ENCODE results near the gene SRGAP1.

Gene SRGAP1

GRCh38 chr12:64091186-64091585 is 246.7 kb downstream of the SRGAP1 start:
- ChIA-PET CTCF (interaction anchor here (0.6 to 1.2 kb wide), 3 partner anchors 33 to 92 kb away, joined by 3 to 4 read pairs (median 3); no protein-coding TSS in a partner anchor), POLR2A (no interaction called here)
- no peak overlapping the region for H3K4me3 ChIP-seq (ENCODE audit: low read depth, low read length)

GRCh38 chr12:64092507-64093196 is 248.2 kb downstream of the SRGAP1 start:
- Histone ChIP-seq H3K36me3 (ENCODE audit: control insufficient read depth in 2 of 2, insufficient read depth in 1 of 2, low read length in 2 of 2) (no peaks in the 10 kb centered on the region), H3K4me1 (ENCODE audit: control insufficient read depth, insufficient read depth, low read length) (peaks cover 9% of the 10 kb centered on the region; the same call in 1 of the 2 replicates), H3K4me3 (ENCODE audit: low read depth, low read length) (no peak overlapping the region), H3K9me3 (ENCODE audit: control insufficient read depth, insufficient read depth, low read depth, low read length) (no peaks in the 10 kb centered on the region), H3K27ac (ENCODE audit: extremely low read depth, low read depth, low read length) (no peak overlapping the region)
- ChIA-PET POLR2A (no interaction called here), CTCF (interaction anchor here (0.7 kb wide), 1 partner anchor 1381 kb away, joined by 6 read pairs; no protein-coding TSS in a partner anchor)
- no peak for TF ChIP-seq ZNF654 (tag by site-specific recombination; IDR thresholded peaks at IDR 0.05; ENCODE audit: low read depth)
- TF ChIP-seq SCRT2 (tag by site-specific recombination; IDR thresholded peaks at IDR 0.05) = no peak
- no peak for TF ChIP-seq ZNF140 (tag by site-specific recombination; IDR thresholded peaks at IDR 0.05)
- TF ChIP-seq ZFHX2 (tag by site-specific recombination; conservative IDR thresholded peaks at IDR 0.05) = no peak
- TF ChIP-seq ZEB2 (tag by site-specific recombination; IDR thresholded peaks at IDR 0.05) = no peak
- no peak for TF ChIP-seq ZNF639 (tag by site-specific recombination; IDR thresholded peaks at IDR 0.05)
- no peak for TF ChIP-seq ZNF341 (tag by site-specific recombination; IDR thresholded peaks at IDR 0.05; ENCODE audit: low read depth)
- no peak for TF ChIP-seq ZNF350 (tag by site-specific recombination; IDR thresholded peaks at IDR 0.05)
- TF ChIP-seq ZBTB44 (tag by site-specific recombination; IDR thresholded peaks at IDR 0.05) = no peak
- no peak for TF ChIP-seq INSM2 (tag by site-specific recombination; IDR thresholded peaks at IDR 0.05)
- TF ChIP-seq ZSCAN18 (tag by site-specific recombination; IDR thresholded peaks at IDR 0.05) = no peak
- no peak for TF ChIP-seq ZNF10 (tag by site-specific recombination; IDR thresholded peaks at IDR 0.05)
- TF ChIP-seq ZBTB8A (tag by site-specific recombination; IDR thresholded peaks at IDR 0.05) = no peak
- TF ChIP-seq ZFP41 (tag by site-specific recombination; IDR thresholded peaks at IDR 0.05; ENCODE audit: borderline replicate concordance) = no peak
- no peak for TF ChIP-seq ZNF610 (tag by site-specific recombination; IDR thresholded peaks at IDR 0.05; ENCODE audit: borderline replicate concordance)
- TF ChIP-seq ZNF292 (tag by site-specific recombination; IDR thresholded peaks at IDR 0.05; ENCODE audit: borderline replicate concordance, low read depth) = no peak
- TF ChIP-seq ZBTB49 (tag by site-specific recombination; IDR thresholded peaks at IDR 0.05; ENCODE audit: low read depth) = no peak

More at GRCh38 chr12:64091186-64091585, 246.7 kb downstream of the SRGAP1 start:
- H3K27ac ChIP-seq (ENCODE audit: extremely low read depth, low read depth, low read length) = no peak overlapping the region
- H3K36me3 ChIP-seq (ENCODE audit: control insufficient read depth in 2 of 2, insufficient read depth in 1 of 2, low read length in 2 of 2) = no peaks in the 10 kb centered on the region
- H3K4me1 ChIP-seq (ENCODE audit: control insufficient read depth, insufficient read depth, low read length) = peaks cover 9% of the 10 kb centered on the region; the same call in 1 of the 2 replicates
- no peak for TF ChIP-seq ZNF23 (tag by site-specific recombination; IDR thresholded peaks at IDR 0.05; ENCODE audit: borderline replicate concordance)
- no peak for TF ChIP-seq ZNF777 (tag by site-specific recombination; IDR thresholded peaks at IDR 0.05; ENCODE audit: borderline replicate concordance)
- no peak for TF ChIP-seq ZNF184 (tag by site-specific recombination; IDR thresholded peaks at IDR 0.05)
- TF ChIP-seq HIC1 (tag by site-specific recombination; IDR thresholded peaks at IDR 0.05) = no peak
- no peak for TF ChIP-seq ZNF629 (tag by site-specific recombination; IDR thresholded peaks at IDR 0.05)
- TF ChIP-seq ZFP3 (tag by site-specific recombination; IDR thresholded peaks at IDR 0.05; ENCODE audit: low read depth) = no peak
- no peak for TF ChIP-seq ZNF335 (tag by site-specific recombination; conservative IDR thresholded peaks at IDR 0.05)
- no peak for TF ChIP-seq ZNF501 (tag by site-specific recombination; IDR thresholded peaks at IDR 0.05)
- H3K9me3 ChIP-seq (ENCODE audit: control insufficient read depth, insufficient read depth, low read depth, low read length) = no peaks in the 10 kb centered on the region
